Cerebellar cortex (tissue), 1 donor: ENCODE results near the gene ACOT7.
"Not testable (repeated sequence)": the region's sequence is repeated elsewhere in the genome, so short reads cannot be mapped to it uniquely, and the experiment has no call there.

Experiments
- DNase-seq: peaks from one replicate; pipeline ENCODE4 v3.0.0-alpha.2; 2015; ENCODE audit warnings: low spot score

The ACOT7 gene

DNA sequence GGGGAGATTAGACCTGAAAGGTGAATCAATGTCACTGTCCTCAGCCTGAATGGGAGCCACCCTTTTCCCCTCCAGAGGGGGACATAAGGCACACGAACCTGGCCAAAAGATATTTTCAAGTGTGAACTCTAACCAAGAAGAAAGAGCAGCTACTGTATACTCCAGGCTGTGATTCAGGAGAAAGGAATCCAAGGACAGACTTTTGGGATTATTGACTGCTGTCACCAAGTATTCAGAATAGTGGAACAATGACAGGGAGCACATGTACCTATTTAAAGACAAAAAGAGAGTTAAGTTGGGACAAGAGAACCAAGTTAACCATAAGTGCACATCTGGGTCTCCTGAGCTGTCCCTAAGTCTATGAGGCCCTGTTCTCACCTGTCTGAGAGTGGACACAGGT is 160.2 kb downstream of the ACOT7 start:
- no peak for DNase-seq

DNA sequence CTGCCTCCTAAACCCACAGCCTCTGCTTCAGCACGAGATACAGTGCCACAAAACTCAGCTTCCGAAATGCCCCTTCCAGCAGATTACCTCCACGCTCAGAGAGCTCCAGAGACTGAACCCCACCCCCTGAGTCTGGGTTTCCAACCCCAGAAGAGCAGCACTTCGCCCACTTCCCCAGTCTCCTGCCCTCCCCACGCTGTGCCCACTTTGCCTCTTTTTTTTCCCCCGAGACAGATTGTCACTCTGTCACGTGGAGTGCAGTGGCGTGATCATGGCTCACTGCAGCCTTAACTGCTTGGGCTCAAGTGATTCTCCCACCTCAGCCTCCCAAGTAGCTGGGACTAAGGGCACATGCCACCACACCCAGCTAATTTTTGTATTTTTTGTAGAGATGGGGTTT is 167.9 kb downstream of the ACOT7 start:
- DNase-seq = no peak

DNA sequence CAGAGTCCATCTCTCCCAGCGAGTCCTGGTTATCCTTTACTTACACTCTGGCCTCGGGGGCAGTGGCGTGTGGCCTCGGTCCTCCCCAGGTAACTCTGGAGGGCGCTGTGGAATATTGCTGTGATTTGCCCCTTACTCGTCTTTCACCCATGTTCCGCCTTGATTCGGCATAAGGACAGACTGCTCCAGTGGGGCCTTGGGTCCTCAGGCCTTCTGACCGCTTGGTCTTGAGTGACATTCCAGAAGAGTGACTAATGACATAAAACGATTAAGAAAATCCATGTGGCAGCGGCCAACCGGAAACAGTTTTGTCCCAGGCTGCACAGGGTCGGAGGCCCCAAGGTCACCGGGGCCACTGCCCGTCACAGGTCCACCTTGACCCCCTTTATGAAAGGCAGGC is 168.8 kb downstream of the ACOT7 start:
- DNase-seq = no peak

DNA sequence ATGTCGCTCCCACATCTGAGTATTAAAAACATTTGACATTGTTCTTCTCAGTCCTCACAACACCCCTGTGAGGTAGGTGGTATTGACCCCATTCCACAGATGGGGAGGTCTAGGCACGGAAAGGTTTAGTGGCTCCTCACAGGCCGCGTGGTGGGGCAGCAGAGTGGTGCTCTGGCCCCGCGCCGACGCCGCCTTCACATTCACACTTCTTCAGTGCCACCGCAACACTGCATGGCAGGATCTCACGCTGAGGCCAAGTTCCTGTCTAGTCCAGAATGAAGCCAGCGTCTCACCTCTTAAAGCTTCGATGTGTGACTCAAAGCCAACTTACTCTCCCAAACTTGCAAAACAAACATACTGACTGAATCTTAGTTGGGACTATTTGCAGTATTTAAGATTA is 169.9 kb downstream of the ACOT7 start:
- DNase-seq = no peak

DNA sequence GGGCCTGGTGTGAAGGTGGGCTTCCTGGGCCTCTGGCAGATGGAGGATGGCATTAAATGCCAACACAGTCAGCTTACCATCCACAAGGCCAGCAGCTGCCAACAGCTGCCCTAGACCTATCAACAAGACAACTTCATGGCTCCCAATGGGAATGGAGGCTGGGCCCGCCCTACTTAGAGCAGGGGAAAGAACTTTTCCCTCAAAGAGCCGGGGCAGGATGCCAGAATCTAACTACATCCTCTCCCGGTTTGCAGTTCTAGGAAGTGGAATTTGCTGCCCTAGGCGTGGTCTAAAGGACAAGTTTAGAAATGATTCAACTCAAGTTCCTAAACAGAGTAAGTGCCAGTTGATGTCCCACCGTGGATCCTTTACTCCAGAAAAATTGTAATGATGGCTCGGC is 170.9 kb downstream of the ACOT7 start:
- no peak for DNase-seq

DNA sequence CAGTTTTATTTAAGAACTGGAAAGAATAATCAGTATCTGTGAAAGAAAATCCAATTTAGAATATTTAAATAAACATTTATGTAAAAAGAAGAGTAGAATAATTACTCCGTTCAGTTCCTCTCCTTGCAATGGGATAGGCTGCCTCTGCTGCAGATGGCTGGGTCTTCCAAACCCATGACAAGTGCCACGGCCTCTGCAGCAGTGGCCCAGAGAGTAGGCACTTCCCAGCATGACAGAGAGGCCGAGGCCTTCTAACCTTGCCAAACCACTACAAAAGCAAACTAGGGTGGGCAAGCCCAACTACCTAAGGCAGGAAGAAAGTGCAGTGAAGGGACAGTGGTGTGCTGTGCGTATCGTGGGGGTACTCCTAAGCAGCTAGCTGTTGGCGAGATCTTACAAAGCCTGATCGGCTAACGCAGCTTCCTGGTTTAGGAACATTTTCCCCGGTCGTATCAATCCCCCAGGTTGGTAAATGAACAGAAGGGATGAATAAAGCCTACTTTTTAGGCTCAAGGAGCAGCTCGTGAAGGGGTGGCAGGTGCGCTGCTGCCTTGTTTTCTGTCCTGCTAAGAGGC is 172.3 kb downstream of the ACOT7 start:
- DNase-seq = no peak

DNA sequence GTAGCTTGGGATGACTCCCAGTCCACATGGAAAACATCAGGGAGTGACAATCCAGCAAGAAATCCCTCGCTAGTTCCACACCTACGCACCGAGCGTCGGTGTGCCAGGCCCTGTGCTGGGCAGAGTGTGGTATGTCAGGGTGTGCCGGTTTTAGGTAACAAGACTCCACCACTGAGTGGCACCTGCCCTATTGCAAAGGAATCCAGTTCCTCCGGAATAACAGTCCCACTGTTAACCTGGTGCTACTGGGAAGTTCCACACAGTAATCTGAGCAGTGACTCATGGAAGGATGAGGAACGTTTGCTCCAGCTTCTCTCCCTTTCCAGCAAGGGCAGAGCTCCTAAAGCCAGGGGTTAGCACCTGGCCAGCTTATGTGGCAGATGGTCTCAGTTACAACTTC is 173.3 kb downstream of the ACOT7 start:
- DNase-seq = no peak

DNA sequence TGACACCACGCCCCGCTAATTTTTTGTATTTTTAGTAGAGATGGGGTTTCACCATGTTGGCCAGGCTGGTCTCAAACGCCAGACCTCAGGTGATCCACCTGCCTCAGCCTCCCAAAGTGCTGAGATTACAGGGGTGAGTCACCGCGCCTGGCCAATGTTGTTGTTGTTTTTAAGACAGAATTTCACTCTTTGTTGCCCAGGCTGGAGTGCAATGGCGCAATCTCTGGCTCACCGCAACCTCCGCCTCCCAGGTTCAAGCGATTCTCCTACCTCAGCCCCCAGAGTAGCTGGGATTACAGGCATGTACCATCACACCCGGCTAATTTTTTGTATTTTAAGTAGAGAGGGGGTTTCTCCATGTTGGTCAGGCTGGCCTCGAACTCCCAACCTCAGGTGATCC is 173.9 kb downstream of the ACOT7 start:
- DNase-seq = not testable (repeated sequence)

DNA sequence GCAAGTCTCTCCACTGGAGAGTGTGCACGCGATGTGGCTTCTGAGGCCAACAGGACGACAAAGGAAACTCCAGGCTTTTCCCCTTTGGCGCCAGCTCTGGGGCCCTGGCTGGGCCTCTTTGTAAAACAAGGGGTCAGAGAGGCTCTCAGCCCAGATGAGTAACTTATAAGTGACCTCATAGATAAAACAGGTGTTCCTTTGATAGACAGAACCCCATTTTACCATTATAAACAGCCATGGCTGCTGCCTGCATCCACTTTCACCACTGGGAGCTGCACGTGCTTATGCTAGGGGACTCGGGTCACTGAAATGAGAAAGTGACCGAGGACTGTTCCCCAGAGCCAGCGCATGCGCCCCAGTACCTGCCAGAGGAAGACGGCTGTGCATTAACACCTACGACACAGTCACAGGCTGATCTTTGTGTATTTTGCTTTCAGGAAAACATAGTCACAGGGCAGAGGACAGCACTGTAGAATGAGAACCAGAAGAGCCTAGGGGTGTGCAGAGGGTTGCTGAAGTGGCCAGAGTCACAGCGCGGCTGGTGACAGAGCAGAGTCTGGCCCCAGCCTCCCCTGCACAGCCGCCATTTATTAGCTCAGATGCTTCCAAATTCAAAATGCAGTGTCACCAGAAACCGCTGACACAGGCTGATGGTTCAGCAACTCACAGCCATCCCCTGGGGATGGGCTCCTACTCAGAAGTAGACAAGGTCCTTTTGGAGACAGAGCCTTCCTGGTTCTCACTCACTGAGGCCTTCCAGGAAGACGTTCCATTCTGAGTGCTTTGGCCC is 175.0 kb downstream of the ACOT7 start:
- DNase-seq = no peak
